Ovary (tissue), 3 donors: ENCODE measurements around the gene SLC35D2.

Experiments used
- CTCF ChIP-seq, 3 donors: fragments of 450-650 bp in 2 of 3; fragments of 200-600 bp in 1 of 3; IDR thresholded peaks; one replicate each; pipeline versions ENCODE4 v1.5.1 to v1.8.0; 2016 to 2022; ENCODE audit warnings: antibody characterized with exemption in 3 of 3, mild to moderate bottlenecking in 1 of 3
- EP300 ChIP-seq: sonication (generic); formaldehyde crosslinking; IDR thresholded peaks from one replicate; pipeline ENCODE4 v1.6.1; 2017; ENCODE audit warnings: antibody characterized with exemption
- POLR2A ChIP-seq: fragments of 450-650 bp; IDR thresholded peaks from one replicate; pipeline ENCODE4 v1.6.1; 2017; ENCODE audit warnings: antibody characterized with exemption, mild to moderate bottlenecking, moderate library complexity
- donor health status: DM: no; HTN: no; CAD: no.

GRCh38 chr9:96344458-96345180, 38.9 kb downstream of the SLC35D2 start:
- TF ChIP-seq POLR2A = no peak
- TF ChIP-seq CTCF (IDR thresholded peaks at IDR 0.05) = no peak
- TF ChIP-seq EP300 = no peak
